ENCODE data around the gene ACYP2. TPM values are rescaled to one million over a fixed set of nuclear protein-coding genes. Genes with fewer than 3 reads are reported as not detected.
A peak's percentile ranks its signal among the peaks of the same experiment; 100 is the strongest.
"Not testable (repeated sequence)": the region's sequence is repeated elsewhere in the genome, so short reads cannot be mapped to it uniquely, and the experiment has no call there.

Gene ACYP2
- total and polyA plus RNA-seq, 4 donors: 23.6 to 61.4 (median 43.1) TPM

GRCh38 chr2:54274781-54275242, 159.4 kb downstream of the ACYP2 start:
- Histone ChIP-seq H3K27ac (ENCODE audit: low read depth, low read length) (no peak overlapping the region), H3K9me3 (ENCODE audit: control insufficient read depth, insufficient read depth, low read length) (no peaks in the 10 kb centered on the region), H3K27me3 (ENCODE audit: control insufficient read depth, insufficient read depth, low read length) (no peaks in the 10 kb centered on the region), H3K4me3 (ENCODE audit: low read depth, low read length) (no peak overlapping the region), H3K4me1 (ENCODE audit: control insufficient read depth, insufficient read depth, low read length) (no peaks in the 10 kb centered on the region), H3K36me3 (ENCODE audit: control insufficient read depth, insufficient read depth, low read length) (no peaks in the 10 kb centered on the region)
- peak in 1 of 6 donors; percentile 8 for DNase-seq (ENCODE audit: low read depth in 4 of 6, low spot score in 6 of 6)
- WGBS (ENCODE audit: insufficient coverage): no CpG with 5 or more reads among the region's 1 CpG

- no peak overlapping the region for H3K27ac ChIP-seq (ENCODE audit: low read depth, low read length)
- H3K9me3 ChIP-seq (ENCODE audit: control insufficient read depth, insufficient read depth, low read length): no peaks in the 10 kb centered on the region
- no peaks in the 10 kb centered on the region for H3K4me1 ChIP-seq (ENCODE audit: control insufficient read depth, insufficient read depth, low read length)
- H3K36me3 ChIP-seq (ENCODE audit: control insufficient read depth, insufficient read depth, low read length): no peaks in the 10 kb centered on the region
- no CpG with 5 or more reads among the region's 2 CpGs for WGBS (ENCODE audit: insufficient coverage)
- H3K4me3 ChIP-seq (ENCODE audit: low read depth, low read length): no peak overlapping the region
- H3K27me3 ChIP-seq (ENCODE audit: control insufficient read depth, insufficient read depth, low read length): no peaks in the 10 kb centered on the region
- peak in 1 of 6 donors; percentile 9 for DNase-seq (ENCODE audit: low read depth in 4 of 6, low spot score in 6 of 6)
Observed at GRCh38 chr2:54275541-54275940, 160.1 kb downstream of the ACYP2 start.

- no peaks in the 10 kb centered on the region for H3K27me3 ChIP-seq (ENCODE audit: control insufficient read depth, insufficient read depth, low read length)
- WGBS (ENCODE audit: insufficient coverage): 71% methylated on average over 1 of the region's 2 CpGs
- no peak overlapping the region for H3K4me3 ChIP-seq (ENCODE audit: low read depth, low read length)
- DNase-seq (ENCODE audit: low read depth in 4 of 6, low spot score in 6 of 6): no peak
- no peak overlapping the region for H3K27ac ChIP-seq (ENCODE audit: low read depth, low read length)
- no peaks in the 10 kb centered on the region for H3K4me1 ChIP-seq (ENCODE audit: control insufficient read depth, insufficient read depth, low read length)
- H3K9me3 ChIP-seq (ENCODE audit: control insufficient read depth, insufficient read depth, low read length): no peaks in the 10 kb centered on the region
- no peaks in the 10 kb centered on the region for H3K36me3 ChIP-seq (ENCODE audit: control insufficient read depth, insufficient read depth, low read length)
Observed at GRCh38 chr2:54279385-54279784, 164.0 kb downstream of the ACYP2 start.

- no peak overlapping the region for H3K27ac ChIP-seq (ENCODE audit: low read depth, low read length)
- no CpG with 5 or more reads among the region's 3 CpGs for WGBS (ENCODE audit: insufficient coverage)
Observed at GRCh38 chr2:54284826-54285225, 169.4 kb downstream of the ACYP2 start.

GRCh38 chr2:54285451-54285850, 170.0 kb downstream of the ACYP2 start:
- DNase-seq (ENCODE audit: low read depth in 4 of 6, low spot score in 6 of 6): no peak
- Histone ChIP-seq H3K27me3 (ENCODE audit: control insufficient read depth, insufficient read depth, low read length) (no peaks in the 10 kb centered on the region), H3K27ac (ENCODE audit: low read depth, low read length) (no peak overlapping the region), H3K36me3 (ENCODE audit: control insufficient read depth, insufficient read depth, low read length) (no peaks in the 10 kb centered on the region), H3K9me3 (ENCODE audit: control insufficient read depth, insufficient read depth, low read length) (no peaks in the 10 kb centered on the region), H3K4me3 (ENCODE audit: low read depth, low read length) (no peak overlapping the region), H3K4me1 (ENCODE audit: control insufficient read depth, insufficient read depth, low read length) (peaks cover 4% of the 10 kb centered on the region)
- 100% methylated on average over 1 of the region's 1 CpG for WGBS (ENCODE audit: insufficient coverage)

More at GRCh38 chr2:54284826-54285225, 169.4 kb downstream of the ACYP2 start:
- H3K4me3 ChIP-seq (ENCODE audit: low read depth, low read length): no peak overlapping the region
- H3K27me3 ChIP-seq (ENCODE audit: control insufficient read depth, insufficient read depth, low read length): no peaks in the 10 kb centered on the region
- no peak for DNase-seq (ENCODE audit: low read depth in 4 of 6, low spot score in 6 of 6)
- H3K4me1 ChIP-seq (ENCODE audit: control insufficient read depth, insufficient read depth, low read length): peaks cover under 1% of the 10 kb centered on the region
- no peaks in the 10 kb centered on the region for H3K9me3 ChIP-seq (ENCODE audit: control insufficient read depth, insufficient read depth, low read length)
- H3K36me3 ChIP-seq (ENCODE audit: control insufficient read depth, insufficient read depth, low read length): no peaks in the 10 kb centered on the region

GRCh38 chr2:54287532-54287931, 172.1 kb downstream of the ACYP2 start:
- H3K9me3 ChIP-seq (ENCODE audit: control insufficient read depth, insufficient read depth, low read length): no peaks in the 10 kb centered on the region
- WGBS (ENCODE audit: insufficient coverage): 67% methylated on average over 2 of the region's 2 CpGs
- H3K27ac ChIP-seq (ENCODE audit: low read depth, low read length): no peak overlapping the region
- H3K27me3 ChIP-seq (ENCODE audit: control insufficient read depth, insufficient read depth, low read length): no peaks in the 10 kb centered on the region
- H3K4me1 ChIP-seq (ENCODE audit: control insufficient read depth, insufficient read depth, low read length): peaks cover 4% of the 10 kb centered on the region
- no peak overlapping the region for H3K4me3 ChIP-seq (ENCODE audit: low read depth, low read length)
- H3K36me3 ChIP-seq (ENCODE audit: control insufficient read depth, insufficient read depth, low read length): no peaks in the 10 kb centered on the region
- DNase-seq (ENCODE audit: low read depth in 4 of 6, low spot score in 6 of 6): peak in 1 of 6 donors; percentile 53

GRCh38 chr2:54289917-54290316, 174.5 kb downstream of the ACYP2 start:
- Histone ChIP-seq H3K9me3 (ENCODE audit: control insufficient read depth, insufficient read depth, low read length) (no peaks in the 10 kb centered on the region), H3K27ac (ENCODE audit: low read depth, low read length) (no peak overlapping the region), H3K4me1 (ENCODE audit: control insufficient read depth, insufficient read depth, low read length) (peaks cover 4% of the 10 kb centered on the region), H3K36me3 (ENCODE audit: control insufficient read depth, insufficient read depth, low read length) (no peaks in the 10 kb centered on the region), H3K27me3 (ENCODE audit: control insufficient read depth, insufficient read depth, low read length) (no peaks in the 10 kb centered on the region), H3K4me3 (ENCODE audit: low read depth, low read length) (peak overlapping the region; percentile 17)
- peak in 2 of 6 donors; percentile 28 to 68 for DNase-seq (ENCODE audit: low read depth in 4 of 6, low spot score in 6 of 6)
- 31% methylated on average over 22 of the region's 23 CpGs for WGBS (ENCODE audit: insufficient coverage)

GRCh38 chr2:54290356-54291025, 175.1 kb downstream of the ACYP2 start:
- WGBS (ENCODE audit: insufficient coverage): 60% methylated on average over 1 of the region's 9 CpGs
- no peak overlapping the region for H3K27ac ChIP-seq (ENCODE audit: low read depth, low read length)
- H3K4me3 ChIP-seq (ENCODE audit: low read depth, low read length): peak overlapping the region; percentile 17
- H3K27me3 ChIP-seq (ENCODE audit: control insufficient read depth, insufficient read depth, low read length): no peaks in the 10 kb centered on the region
- H3K9me3 ChIP-seq (ENCODE audit: control insufficient read depth, insufficient read depth, low read length): no peaks in the 10 kb centered on the region
- DNase-seq (ENCODE audit: low read depth in 4 of 6, low spot score in 6 of 6): peak in 2 of 6 donors; percentile 35 to 45
- H3K36me3 ChIP-seq (ENCODE audit: control insufficient read depth, insufficient read depth, low read length): no peaks in the 10 kb centered on the region
- peaks cover 4% of the 10 kb centered on the region for H3K4me1 ChIP-seq (ENCODE audit: control insufficient read depth, insufficient read depth, low read length)

- not testable (repeated sequence) for H3K27me3 ChIP-seq (ENCODE audit: control insufficient read depth, insufficient read depth, low read length); H3K27ac ChIP-seq (ENCODE audit: low read depth, low read length); H3K4me3 ChIP-seq (ENCODE audit: low read depth, low read length); H3K9me3 ChIP-seq (ENCODE audit: control insufficient read depth, insufficient read depth, low read length); DNase-seq (ENCODE audit: low read depth in 4 of 6, low spot score in 6 of 6); H3K36me3 ChIP-seq (ENCODE audit: control insufficient read depth, insufficient read depth, low read length); H3K4me1 ChIP-seq (ENCODE audit: control insufficient read depth, insufficient read depth, low read length)
- WGBS (ENCODE audit: insufficient coverage): 100% methylated on average over 1 of the region's 2 CpGs
Observed at GRCh38 chr2:54294665-54295064, 179.2 kb downstream of the ACYP2 start.

GRCh38 chr2:54295911-54296310, 180.5 kb downstream of the ACYP2 start:
- peak in 1 of 6 donors; percentile 47 for DNase-seq (ENCODE audit: low read depth in 4 of 6, low spot score in 6 of 6)
- no peaks in the 10 kb centered on the region for H3K4me1 ChIP-seq (ENCODE audit: control insufficient read depth, insufficient read depth, low read length)
- H3K27ac ChIP-seq (ENCODE audit: low read depth, low read length): no peak overlapping the region
- WGBS (ENCODE audit: insufficient coverage): 33% methylated on average over 1 of the region's 5 CpGs
- no peaks in the 10 kb centered on the region for H3K9me3 ChIP-seq (ENCODE audit: control insufficient read depth, insufficient read depth, low read length)
- H3K4me3 ChIP-seq (ENCODE audit: low read depth, low read length): no peak overlapping the region
- H3K27me3 ChIP-seq (ENCODE audit: control insufficient read depth, insufficient read depth, low read length): no peaks in the 10 kb centered on the region
- H3K36me3 ChIP-seq (ENCODE audit: control insufficient read depth, insufficient read depth, low read length): no peaks in the 10 kb centered on the region
